Measurements from ENCODE around the gene SEMA3C.

SEMA3C gene

GRCh38 chr7:80775897-80776296, 143.0 kb downstream of the SEMA3C start:
- Histone ChIP-seq H3K4me3 (ENCODE audit: low read depth in 1 of 5, low read length in 5 of 5) (no peak overlapping the region), H3K27ac (ENCODE audit: low read depth, low read length) (no peak overlapping the region), H3K9me3 (ENCODE audit: control insufficient read depth in 5 of 5, low read length in 5 of 5) (no peaks in the 10 kb centered on the region), H3K9ac (ENCODE audit: low read length in 5 of 5) (no peak overlapping the region), H3K27me3 (ENCODE audit: control insufficient read depth in 5 of 5, insufficient read depth in 4 of 5, low read length in 5 of 5) (no peaks in the 10 kb centered on the region), H3K36me3 (ENCODE audit: control insufficient read depth in 5 of 5, insufficient read depth in 5 of 5, low read length in 5 of 5) (peaks cover 0 to 18% (median 3%) of the 10 kb centered on the region in 5 donors), H3K4me1 (ENCODE audit: control insufficient read depth in 5 of 5, insufficient read depth in 5 of 5, low read length in 5 of 5) (peaks cover 2 to 14% (median 2%) of the 10 kb centered on the region in 5 donors)

- Histone ChIP-seq H3K36me3 (ENCODE audit: control insufficient read depth in 5 of 5, insufficient read depth in 5 of 5, low read length in 5 of 5) (peaks cover 0 to 22% (median 7%) of the 10 kb centered on the region in 5 donors), H3K27me3 (ENCODE audit: control insufficient read depth in 5 of 5, insufficient read depth in 4 of 5, low read length in 5 of 5) (no peaks in the 10 kb centered on the region), H3K9ac (ENCODE audit: low read length in 5 of 5) (no peak overlapping the region), H3K4me1 (ENCODE audit: control insufficient read depth in 5 of 5, insufficient read depth in 5 of 5, low read length in 5 of 5) (peaks cover 0 to 11% (median 0%) of the 10 kb centered on the region in 5 donors), H3K4me3 (ENCODE audit: low read depth in 1 of 5, low read length in 5 of 5) (no peak overlapping the region), H3K27ac (ENCODE audit: low read depth, low read length) (no peak overlapping the region), H3K9me3 (ENCODE audit: control insufficient read depth in 5 of 5, low read length in 5 of 5) (no peaks in the 10 kb centered on the region)
Measured at GRCh38 chr7:80775482-80775881, 143.4 kb downstream of the SEMA3C start.

GRCh38 chr7:80774843-80775242, 144.0 kb downstream of the SEMA3C start:
- Histone ChIP-seq H3K4me3 (ENCODE audit: low read depth in 1 of 5, low read length in 5 of 5) (no peak overlapping the region), H3K27me3 (ENCODE audit: control insufficient read depth in 5 of 5, insufficient read depth in 4 of 5, low read length in 5 of 5) (no peaks in the 10 kb centered on the region), H3K27ac (ENCODE audit: low read depth, low read length) (no peak overlapping the region), H3K36me3 (ENCODE audit: control insufficient read depth in 5 of 5, insufficient read depth in 5 of 5, low read length in 5 of 5) (peaks cover 0 to 22% (median 9%) of the 10 kb centered on the region in 5 donors), H3K9ac (ENCODE audit: low read length in 5 of 5) (no peak overlapping the region), H3K9me3 (ENCODE audit: control insufficient read depth in 5 of 5, low read length in 5 of 5) (no peaks in the 10 kb centered on the region), H3K4me1 (ENCODE audit: control insufficient read depth in 5 of 5, insufficient read depth in 5 of 5, low read length in 5 of 5) (peaks cover 0 to 11% (median 0%) of the 10 kb centered on the region in 5 donors)

GRCh38 chr7:80773787-80774508, 144.9 kb downstream of the SEMA3C start:
- H3K36me3 ChIP-seq (ENCODE audit: control insufficient read depth in 5 of 5, insufficient read depth in 5 of 5, low read length in 5 of 5): peaks cover 0 to 19% (median 9%) of the 10 kb centered on the region in 5 donors
- no peak overlapping the region for H3K27ac ChIP-seq (ENCODE audit: low read depth, low read length)
- no peaks in the 10 kb centered on the region for H3K27me3 ChIP-seq (ENCODE audit: control insufficient read depth in 5 of 5, insufficient read depth in 4 of 5, low read length in 5 of 5)
- H3K9ac ChIP-seq (ENCODE audit: low read length in 5 of 5): no peak overlapping the region
- H3K4me3 ChIP-seq (ENCODE audit: low read depth in 1 of 5, low read length in 5 of 5): no peak overlapping the region
- H3K4me1 ChIP-seq (ENCODE audit: control insufficient read depth in 5 of 5, insufficient read depth in 5 of 5, low read length in 5 of 5): peaks cover 0 to 11% (median 0%) of the 10 kb centered on the region in 5 donors
- no peaks in the 10 kb centered on the region for H3K9me3 ChIP-seq (ENCODE audit: control insufficient read depth in 5 of 5, low read length in 5 of 5)

- no peak overlapping the region for H3K4me3 ChIP-seq (ENCODE audit: low read depth in 1 of 5, low read length in 5 of 5)
- peaks cover 0 to 11% (median 0%) of the 10 kb centered on the region in 5 donors for H3K4me1 ChIP-seq (ENCODE audit: control insufficient read depth in 5 of 5, insufficient read depth in 5 of 5, low read length in 5 of 5)
- no peaks in the 10 kb centered on the region for H3K27me3 ChIP-seq (ENCODE audit: control insufficient read depth in 5 of 5, insufficient read depth in 4 of 5, low read length in 5 of 5)
- H3K9me3 ChIP-seq (ENCODE audit: control insufficient read depth in 5 of 5, low read length in 5 of 5): no peaks in the 10 kb centered on the region
- H3K9ac ChIP-seq (ENCODE audit: low read length in 5 of 5): no peak overlapping the region
- H3K27ac ChIP-seq (ENCODE audit: low read depth, low read length): peak overlapping the region; percentile 58
- peaks cover 3 to 13% (median 6%) of the 10 kb centered on the region in 5 donors for H3K36me3 ChIP-seq (ENCODE audit: control insufficient read depth in 5 of 5, insufficient read depth in 5 of 5, low read length in 5 of 5)
Measured at GRCh38 chr7:80772347-80772993, 146.4 kb downstream of the SEMA3C start.

- no peak overlapping the region for H3K27ac ChIP-seq (ENCODE audit: low read depth, low read length)
- H3K4me1 ChIP-seq (ENCODE audit: control insufficient read depth in 5 of 5, insufficient read depth in 5 of 5, low read length in 5 of 5): peaks cover 0 to 11% (median 0%) of the 10 kb centered on the region in 5 donors
- H3K9ac ChIP-seq (ENCODE audit: low read length in 5 of 5): no peak overlapping the region
Measured at GRCh38 chr7:80771523-80771922, 147.3 kb downstream of the SEMA3C start.

GRCh38 chr7:80770675-80771081, 148.2 kb downstream of the SEMA3C start:
- H3K4me1 ChIP-seq (ENCODE audit: control insufficient read depth in 5 of 5, insufficient read depth in 5 of 5, low read length in 5 of 5): peaks cover 0 to 11% (median 0%) of the 10 kb centered on the region in 5 donors
- H3K27ac ChIP-seq (ENCODE audit: low read depth, low read length): peak overlapping the region; percentile 35
- peaks cover 3 to 16% (median 6%) of the 10 kb centered on the region in 5 donors for H3K36me3 ChIP-seq (ENCODE audit: control insufficient read depth in 5 of 5, insufficient read depth in 5 of 5, low read length in 5 of 5)
- no peaks in the 10 kb centered on the region for H3K27me3 ChIP-seq (ENCODE audit: control insufficient read depth in 5 of 5, insufficient read depth in 4 of 5, low read length in 5 of 5)
- H3K9me3 ChIP-seq (ENCODE audit: control insufficient read depth in 5 of 5, low read length in 5 of 5): no peaks in the 10 kb centered on the region
- H3K4me3 ChIP-seq (ENCODE audit: low read depth in 1 of 5, low read length in 5 of 5): no peak overlapping the region
- no peak overlapping the region for H3K9ac ChIP-seq (ENCODE audit: low read length in 5 of 5)

More at GRCh38 chr7:80771523-80771922, 147.3 kb downstream of the SEMA3C start:
- no peaks in the 10 kb centered on the region for H3K9me3 ChIP-seq (ENCODE audit: control insufficient read depth in 5 of 5, low read length in 5 of 5)
- no peaks in the 10 kb centered on the region for H3K27me3 ChIP-seq (ENCODE audit: control insufficient read depth in 5 of 5, insufficient read depth in 4 of 5, low read length in 5 of 5)
- no peak overlapping the region for H3K4me3 ChIP-seq (ENCODE audit: low read depth in 1 of 5, low read length in 5 of 5)
- peaks cover 3 to 13% (median 6%) of the 10 kb centered on the region in 5 donors for H3K36me3 ChIP-seq (ENCODE audit: control insufficient read depth in 5 of 5, insufficient read depth in 5 of 5, low read length in 5 of 5)

GRCh38 chr7:80770061-80770460, 148.8 kb downstream of the SEMA3C start:
- peaks cover 0 to 7% (median 0%) of the 10 kb centered on the region in 5 donors for H3K4me1 ChIP-seq (ENCODE audit: control insufficient read depth in 5 of 5, insufficient read depth in 5 of 5, low read length in 5 of 5)
- H3K4me3 ChIP-seq (ENCODE audit: low read depth in 1 of 5, low read length in 5 of 5): no peak overlapping the region

GRCh38 chr7:80768756-80769155, 150.1 kb downstream of the SEMA3C start:
- H3K36me3 ChIP-seq (ENCODE audit: control insufficient read depth in 5 of 5, insufficient read depth in 5 of 5, low read length in 5 of 5): peaks cover 3 to 31% (median 10%) of the 10 kb centered on the region in 5 donors
- no peak overlapping the region for H3K4me3 ChIP-seq (ENCODE audit: low read depth in 1 of 5, low read length in 5 of 5)

More at GRCh38 chr7:80770061-80770460, 148.8 kb downstream of the SEMA3C start:
- no peaks in the 10 kb centered on the region for H3K9me3 ChIP-seq (ENCODE audit: control insufficient read depth in 5 of 5, low read length in 5 of 5)
- H3K27ac ChIP-seq (ENCODE audit: low read depth, low read length): no peak overlapping the region
- H3K9ac ChIP-seq (ENCODE audit: low read length in 5 of 5): no peak overlapping the region
- no peaks in the 10 kb centered on the region for H3K27me3 ChIP-seq (ENCODE audit: control insufficient read depth in 5 of 5, insufficient read depth in 4 of 5, low read length in 5 of 5)
- peaks cover 3 to 18% (median 6%) of the 10 kb centered on the region in 5 donors for H3K36me3 ChIP-seq (ENCODE audit: control insufficient read depth in 5 of 5, insufficient read depth in 5 of 5, low read length in 5 of 5)

GRCh38 chr7:80767654-80768053, 151.2 kb downstream of the SEMA3C start:
- no peak overlapping the region for H3K9ac ChIP-seq (ENCODE audit: low read length in 5 of 5)
- peaks cover 0 to under 1% (median 0%) of the 10 kb centered on the region in 5 donors for H3K4me1 ChIP-seq (ENCODE audit: control insufficient read depth in 5 of 5, insufficient read depth in 5 of 5, low read length in 5 of 5)
- peaks cover 2 to 29% (median 10%) of the 10 kb centered on the region in 5 donors for H3K36me3 ChIP-seq (ENCODE audit: control insufficient read depth in 5 of 5, insufficient read depth in 5 of 5, low read length in 5 of 5)
- no peaks in the 10 kb centered on the region for H3K9me3 ChIP-seq (ENCODE audit: control insufficient read depth in 5 of 5, low read length in 5 of 5)
- no peaks in the 10 kb centered on the region for H3K27me3 ChIP-seq (ENCODE audit: control insufficient read depth in 5 of 5, insufficient read depth in 4 of 5, low read length in 5 of 5)
- no peak overlapping the region for H3K4me3 ChIP-seq (ENCODE audit: low read depth in 1 of 5, low read length in 5 of 5)
- H3K27ac ChIP-seq (ENCODE audit: low read depth, low read length): no peak overlapping the region

More at GRCh38 chr7:80768756-80769155, 150.1 kb downstream of the SEMA3C start:
- Histone ChIP-seq H3K4me1 (ENCODE audit: control insufficient read depth in 5 of 5, insufficient read depth in 5 of 5, low read length in 5 of 5) (peaks cover 0 to 3% (median 0%) of the 10 kb centered on the region in 5 donors), H3K9me3 (ENCODE audit: control insufficient read depth in 5 of 5, low read length in 5 of 5) (no peaks in the 10 kb centered on the region), H3K9ac (ENCODE audit: low read length in 5 of 5) (no peak overlapping the region), H3K27me3 (ENCODE audit: control insufficient read depth in 5 of 5, insufficient read depth in 4 of 5, low read length in 5 of 5) (no peaks in the 10 kb centered on the region), H3K27ac (ENCODE audit: low read depth, low read length) (no peak overlapping the region)
